HepG2 (cell line): ENCODE results near the gene SH3PXD2A.

ENCODE experiments used
- CEBPG ChIP-seq: IDR thresholded peaks from 2 replicates; pipeline ENCODE4 v1.6.1; 2016
- CTCF ChIP-seq: sonication (generic); formaldehyde crosslinking; IDR thresholded peaks from 2 replicates; pipeline ENCODE4 v1.5.0; 2020; ENCODE audit warnings: mild to moderate bottlenecking, missing genetic modification reagents, moderate library complexity
- MLXIP ChIP-seq: sonication (generic); formaldehyde crosslinking; IDR thresholded peaks from 2 replicates; pipeline ENCODE4 v1.9.0; 2021; ENCODE audit warnings: missing genetic modification reagents, borderline replicate concordance
- MZF1 ChIP-seq: sonication (generic); formaldehyde crosslinking; IDR thresholded peaks from 2 replicates; pipeline ENCODE4 v1.8.1; 2023; ENCODE audit warnings: mild to moderate bottlenecking, missing genetic modification reagents, borderline replicate concordance
- NONO ChIP-seq, 2 experiments: fragments of 450-650 bp in 1 of 2; sonication (generic) in 1 of 2; formaldehyde crosslinking in 1 of 2; IDR thresholded peaks in 1 of 2; conservative IDR thresholded peaks in 1 of 2; 2 replicates each; pipeline versions ENCODE4 v1.6.1 to v1.8.0; 2017 to 2022; ENCODE audit warnings: mild to moderate bottlenecking in 1 of 2, missing genetic modification reagents in 1 of 2, moderate library complexity in 1 of 2
- NR2C2 ChIP-seq: sonication (generic); formaldehyde crosslinking; IDR thresholded peaks from 2 replicates; pipeline ENCODE4 v1.4.0; 2020; ENCODE audit warnings: missing genetic modification reagents, mild to moderate bottlenecking, moderate library complexity, borderline replicate concordance
- ZNF550 ChIP-seq: sonication (generic); formaldehyde crosslinking; IDR thresholded peaks from 2 replicates; pipeline ENCODE4 v1.4.0; 2020; ENCODE audit warnings: mild to moderate bottlenecking, missing genetic modification reagents, borderline replicate concordance
- ZNF605 ChIP-seq: sonication (generic); formaldehyde crosslinking; IDR thresholded peaks from 2 replicates; pipeline ENCODE4 v1.8.0; 2022; ENCODE audit warnings: mild to moderate bottlenecking, missing genetic modification reagents

DNA sequence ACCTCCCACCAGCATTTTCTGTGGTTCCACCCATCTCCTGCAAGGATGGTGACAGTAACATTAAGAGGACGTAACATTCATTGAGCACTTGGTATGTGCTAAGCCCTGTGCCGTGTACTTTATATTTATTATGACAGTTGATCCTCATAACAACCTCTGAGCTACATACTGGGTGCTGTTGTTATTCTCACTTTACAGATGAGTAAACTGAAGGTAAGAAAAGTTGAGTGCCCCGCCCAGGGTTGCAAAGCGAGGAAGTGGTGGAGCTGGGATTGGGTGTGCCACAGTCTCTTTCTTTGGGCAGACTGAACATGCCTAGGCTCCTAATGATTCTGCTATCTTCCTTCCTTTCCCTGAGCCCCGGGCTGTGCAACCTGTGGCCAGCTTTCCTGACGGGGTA lies 107.4 kb downstream of the SH3PXD2A start:
- TF ChIP-seq NONO (IDR thresholded peaks at IDR 0.05) (no peak), NONO (CRISPR knock-in tag; conservative IDR thresholded peaks at IDR 0.05) (no peak), ZNF550 (CRISPR knock-in tag) (no peak), MZF1 (CRISPR knock-in tag) (no peak), CEBPG (no peak), MLXIP (CRISPR knock-in tag) (no peak), NR2C2 (CRISPR knock-in tag) (no peak), CTCF (CRISPR knock-in tag) (no peak), ZNF605 (CRISPR knock-in tag) (no peak)
